ENCODE measurements around the gene GOLGA5. TPM values are rescaled to one million over a fixed set of nuclear protein-coding genes. Genes with fewer than 3 reads are reported as not detected.

Gene GOLGA5
- total and polyA plus RNA-seq, 2 of the 13 experiments (the other 11 are each of a cell fraction or from before 2014, with no cell fraction given): 31.0 to 40.0 TPM

- ChIA-PET CTCF (ENCODE audit: low intra/inter-chr PET ratio, low total read pairs) (no interaction called here), POLR2A (no interaction called here)
- Histone ChIP-seq H3K9me3 (ENCODE audit: low read length) (no peaks in the 10 kb centered on the region), H3K4me1 (ENCODE audit: insufficient read depth, low read length) (peaks cover 25% of the 10 kb centered on the region), H4K20me1 (ENCODE audit: insufficient read depth, low read length) (no peaks in the 10 kb centered on the region), H3K4me3 (replicated peaks in 1 of 3; ENCODE audit: insufficient read depth in 1 of 3, low read depth in 2 of 3, low read length in 3 of 3) (no peak overlapping the region), H3K36me3 (replicated peaks in 1 of 2; ENCODE audit: control insufficient read depth in 1 of 2, insufficient read depth in 2 of 2, low read length in 2 of 2) (no peaks in the 10 kb centered on the region), H3K27ac (ENCODE audit: extremely low read length, insufficient read depth, low read length) (no peak overlapping the region), H3K79me2 (ENCODE audit: insufficient read depth, low read length) (no peaks in the 10 kb centered on the region), H3K9ac (ENCODE audit: insufficient read depth, low read depth, low read length) (no peak overlapping the region), H3K27me3 (ENCODE audit: control insufficient read depth in 1 of 2, insufficient read depth in 2 of 2, low read length in 2 of 2) (no peaks in the 10 kb centered on the region; a peak in 2 of 5 replicates), H2AFZ (ENCODE audit: low read length) (no peak overlapping the region), H3K4me2 (ENCODE audit: low read depth, low read length) (no peak overlapping the region)
- intact Hi-C loops (cut with micrococcal nuclease; ENCODE audit: unreplicated experiment) (no loop called here), in situ Hi-C loops (cut with HindIII; ENCODE audit: extremely low pct_ligation_motif_present, low pct_unique_long_range_greater_than_20kb) (no loop called here)
- 58% methylated on average over 3 of the region's 7 CpGs for WGBS (ENCODE audit: low lambda C conversion rate)
- TF ChIP-seq KAT8 (CRISPR knock-in tag; IDR thresholded peaks at IDR 0.05): no peak
- no peak for TF ChIP-seq SP140L (CRISPR knock-in tag; IDR thresholded peaks at IDR 0.05; ENCODE audit: borderline replicate concordance)
- no peak for TF ChIP-seq ZNF317 (CRISPR knock-in tag; IDR thresholded peaks at IDR 0.05)
- TF ChIP-seq, protein P1, sequence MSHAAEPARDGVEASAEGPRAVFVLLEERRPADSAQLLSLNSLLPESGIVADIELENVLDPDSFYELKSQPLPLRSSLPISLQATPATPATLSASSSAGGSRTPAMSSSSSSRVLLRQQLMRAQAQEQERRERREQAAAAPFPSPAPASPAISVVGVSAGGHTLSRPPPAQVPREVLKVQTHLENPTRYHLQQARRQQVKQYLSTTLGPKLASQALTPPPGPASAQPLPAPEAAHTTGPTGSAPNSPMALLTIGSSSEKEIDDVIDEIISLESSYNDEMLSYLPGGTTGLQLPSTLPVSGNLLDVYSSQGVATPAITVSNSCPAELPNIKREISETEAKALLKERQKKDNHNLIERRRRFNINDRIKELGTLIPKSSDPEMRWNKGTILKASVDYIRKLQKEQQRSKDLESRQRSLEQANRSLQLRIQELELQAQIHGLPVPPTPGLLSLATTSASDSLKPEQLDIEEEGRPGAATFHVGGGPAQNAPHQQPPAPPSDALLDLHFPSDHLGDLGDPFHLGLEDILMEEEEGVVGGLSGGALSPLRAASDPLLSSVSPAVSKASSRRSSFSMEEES (CRISPR knock-in tag; IDR thresholded peaks at IDR 0.05): no peak
- no peak for FAIRE-seq
- ATAC-seq: no peak
- DNase-seq (ENCODE audit: low spot score): no peak
- BruUV-seq (replicated peaks): no TSS peak
These were observed 86.2 kb downstream of the GOLGA5 start for GRCh38 chr14:92880351-92880750.

GRCh38 chr14:92880851-92881250, 86.7 kb downstream of the GOLGA5 start:
- in situ Hi-C loops (cut with HindIII; ENCODE audit: extremely low pct_ligation_motif_present, low pct_unique_long_range_greater_than_20kb): no loop called here
- H3K4me1 ChIP-seq (ENCODE audit: insufficient read depth, low read length): peaks cover 24% of the 10 kb centered on the region
- peak overlapping the region; percentile 73 for H3K4me2 ChIP-seq (ENCODE audit: low read depth, low read length)
- no peaks in the 10 kb centered on the region for H3K79me2 ChIP-seq (ENCODE audit: insufficient read depth, low read length)
- peak; percentile 72 for ATAC-seq
- intact Hi-C loops (cut with micrococcal nuclease; ENCODE audit: unreplicated experiment): no loop called here
- H3K9ac ChIP-seq (ENCODE audit: insufficient read depth, low read depth, low read length): no peak overlapping the region
- H3K27me3 ChIP-seq (ENCODE audit: control insufficient read depth in 1 of 2, insufficient read depth in 2 of 2, low read length in 2 of 2): no peaks in the 10 kb centered on the region; a peak in 2 of 5 replicates
- H3K27ac ChIP-seq (ENCODE audit: extremely low read length, insufficient read depth, low read length): no peak overlapping the region
- H3K4me3 ChIP-seq (replicated peaks in 1 of 3; ENCODE audit: insufficient read depth in 1 of 3, low read depth in 2 of 3, low read length in 3 of 3): no peak overlapping the region
- H4K20me1 ChIP-seq (ENCODE audit: insufficient read depth, low read length): no peaks in the 10 kb centered on the region
- WGBS (ENCODE audit: low lambda C conversion rate): 4% methylated on average over 12 of the region's 12 CpGs
- peak; percentile 47 for FAIRE-seq
- CTCF ChIA-PET (ENCODE audit: low intra/inter-chr PET ratio, low total read pairs): no interaction called here
- H3K36me3 ChIP-seq (replicated peaks in 1 of 2; ENCODE audit: control insufficient read depth in 1 of 2, insufficient read depth in 2 of 2, low read length in 2 of 2): no peaks in the 10 kb centered on the region
- DNase-seq (ENCODE audit: low spot score): peak; percentile 62
- POLR2A ChIA-PET: no interaction called here
- H2AFZ ChIP-seq (ENCODE audit: low read length): no peak overlapping the region
- no peaks in the 10 kb centered on the region for H3K9me3 ChIP-seq (ENCODE audit: low read length)
- BruUV-seq (replicated peaks): no TSS peak
- TF ChIP-seq U2AF2 (IDR thresholded peaks at IDR 0.05; ENCODE audit: low read depth, low read length) (no peak), ZNF317 (CRISPR knock-in tag; IDR thresholded peaks at IDR 0.05) (no peak), POGZ (CRISPR knock-in tag; IDR thresholded peaks at IDR 0.05) (no peak), ZBTB1 (CRISPR knock-in tag; IDR thresholded peaks at IDR 0.05; ENCODE audit: borderline replicate concordance) (no peak), CEBPB (IDR thresholded peaks at IDR 0.05; ENCODE audit: borderline replicate concordance, low read depth, low read length) (peak; percentile 83), CBX2 (IDR thresholded peaks at IDR 0.05; ENCODE audit: low read depth, low read length) (no peak), CBX2 (CRISPR knock-in tag; IDR thresholded peaks at IDR 0.05; ENCODE audit: low read depth) (no peak), CHD4 (IDR thresholded peaks at IDR 0.05; ENCODE audit: borderline replicate concordance, low read length) (no peak), DBP (CRISPR knock-in tag; IDR thresholded peaks at IDR 0.05; ENCODE audit: not compliant biosample characterization) (no peak), CEBPG (CRISPR knock-in tag; IDR thresholded peaks at IDR 0.05) (peak; percentile 76), RAD21 (CRISPR knock-in tag; IDR thresholded peaks at IDR 0.05) (peak; percentile 47; the same call in 1 of the 2 replicates), SMAD1 (CRISPR knock-in tag; IDR thresholded peaks at IDR 0.05; ENCODE audit: borderline replicate concordance, low read depth) (no peak), SMC3 (IDR thresholded peaks at IDR 0.05; ENCODE audit: low read length) (0 out of 2 replicates have a peak, but pooled peaks have one; percentile 14), ZNF33B (CRISPR knock-in tag; IDR thresholded peaks at IDR 0.05) (no peak), STAG1 (CRISPR knock-in tag; IDR thresholded peaks at IDR 0.05) (peak; percentile 74)

All from HepG2 (cell line).